Natural killer cell treated with Interleukin-12 subunit alpha and Interleukin-12 subunit beta and Interleukin-15 and Interleukin-18, amount 100 ng/mL, for 72 hours (primary cell): ENCODE results near the gene CD40. TPM values are rescaled to one million over a fixed set of nuclear protein-coding genes. Genes with fewer than 3 reads are reported as not detected.
"Not testable (repeated sequence)": the region's sequence is repeated elsewhere in the genome, so short reads cannot be mapped to it uniquely, and the experiment has no call there.

Experiments used
- ATAC-seq, 2 donors: fragments of 150-1000 bp; cut with Tn5 transposase in 1 of 2; sonication (Bioruptor Pico), chemical (Tn5 transposase) in 1 of 2; 2 replicates each; pipeline ENCODE4 v1.10.0; 2021
- DNase-seq: peaks from one replicate; pipeline ENCODE4 v3.0.0; 2022; ENCODE audit warnings: low spot score
- H3K27ac Mint-ChIP-seq, 2 donors: 1 replicate in 1 of 2; 2 replicates in 1 of 2; pipeline ENCODE4 v1.8.0; 2022; ENCODE audit warnings: mixed read lengths in 2 of 2, mild to moderate bottlenecking in 1 of 2, moderate library complexity in 1 of 2
- H3K27me3 Mint-ChIP-seq, 2 donors: 1 replicate in 1 of 2; 2 replicates in 1 of 2; pipeline ENCODE4 v1.8.0; 2022; ENCODE audit warnings: mixed read lengths in 2 of 2
- H3K36me3 Mint-ChIP-seq: one replicate; pipeline ENCODE4 v1.8.0; 2022; ENCODE audit warnings: mixed read lengths
- H3K4me1 Mint-ChIP-seq, 2 donors: 1 replicate in 1 of 2; 2 replicates in 1 of 2; pipeline ENCODE4 v1.8.0; 2022; ENCODE audit warnings: low read depth in 2 of 2, mixed read lengths in 2 of 2, mild to moderate bottlenecking in 1 of 2
- H3K4me3 Mint-ChIP-seq: one replicate; pipeline ENCODE4 v1.8.0; 2022; ENCODE audit warnings: mixed read lengths
- H3K9me3 Mint-ChIP-seq: 2 replicates; pipeline ENCODE4 v1.8.0; 2022; ENCODE audit warnings: mixed read lengths
- total RNA-seq, 2 donors: library from RNA; stranded (reverse); gene quantifications; one replicate each; pipeline ENCODE4 v1.2.3, GENCODE V29; 2022

Gene CD40
- total RNA-seq, 2 donors from 2014 or later, result 6.7 to 32.7 TPM

DNA sequence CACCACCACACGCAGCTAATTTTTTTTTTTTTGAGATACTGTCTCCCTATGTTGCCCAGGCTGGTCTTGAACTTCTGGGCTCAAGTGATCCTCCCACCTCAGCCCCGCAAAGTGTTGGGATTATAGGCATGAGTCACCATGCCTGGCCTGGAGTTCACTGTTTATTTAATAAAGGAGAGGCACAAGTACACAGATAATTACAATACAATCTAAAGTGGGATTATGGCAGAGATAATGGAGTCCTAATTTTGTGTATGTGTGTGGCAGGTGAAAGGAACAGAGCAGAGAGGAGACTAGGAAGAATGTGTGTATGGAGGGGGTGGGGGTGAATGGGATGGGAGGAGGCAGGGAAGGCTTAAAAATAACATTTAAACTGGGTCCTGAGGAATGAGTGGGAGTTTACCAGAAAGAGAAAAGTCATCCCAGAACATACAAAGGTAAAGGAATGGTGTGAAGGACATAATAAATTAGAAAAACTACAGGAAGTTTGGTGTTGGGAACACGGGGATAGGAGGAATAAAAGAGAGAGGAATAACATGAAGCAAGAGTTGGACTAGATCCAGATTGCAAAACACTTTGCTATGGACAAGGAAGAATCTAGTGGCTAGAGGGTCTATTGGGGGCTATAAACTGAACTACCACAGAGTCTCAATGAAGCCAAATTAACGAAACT is 32.8 kb upstream of the CD40 start:
- Mint-ChIP-seq H3K4me1 (peaks cover 43 to 49% of the 10 kb centered on the region in 2 donors), H3K36me3 (no peaks in the 10 kb centered on the region), H3K27ac (no peak overlapping the region), H3K4me3 (no peak overlapping the region), H3K27me3 (no peaks in the 10 kb centered on the region), H3K9me3 (no peaks in the 10 kb centered on the region)
- ATAC-seq (no peak), DNase-seq (no peak)

GRCh38 chr20:46087161-46087560 is 31.0 kb upstream of the CD40 start:
- H3K4me3 Mint-ChIP-seq, result peak overlapping the region; percentile 93
- no peaks in the 10 kb centered on the region for H3K27me3 Mint-ChIP-seq
- peaks cover 43 to 52% of the 10 kb centered on the region in 2 donors for H3K4me1 Mint-ChIP-seq
- H3K27ac Mint-ChIP-seq, result no peak overlapping the region
- H3K9me3 Mint-ChIP-seq, result no peaks in the 10 kb centered on the region
- no peaks in the 10 kb centered on the region for H3K36me3 Mint-ChIP-seq
- no peak for ATAC-seq
- DNase-seq, result no peak

GRCh38 chr20:46088409-46089166 is 29.5 kb upstream of the CD40 start:
- ATAC-seq, result no peak
- no peak for DNase-seq
- Mint-ChIP-seq H3K4me3 (peak overlapping the region; percentile 93), H3K27me3 (no peaks in the 10 kb centered on the region), H3K36me3 (no peaks in the 10 kb centered on the region), H3K4me1 (peaks cover 35 to 38% of the 10 kb centered on the region in 2 donors), H3K9me3 (no peaks in the 10 kb centered on the region), H3K27ac (peak overlapping the region; percentile 59 to 91)

- peak; percentile 62 to 64 for ATAC-seq
- peaks cover 34 to 38% of the 10 kb centered on the region in 2 donors for H3K4me1 Mint-ChIP-seq
Measured at GRCh38 chr20:46089167-46089416, 29.0 kb upstream of the CD40 start.

DNA sequence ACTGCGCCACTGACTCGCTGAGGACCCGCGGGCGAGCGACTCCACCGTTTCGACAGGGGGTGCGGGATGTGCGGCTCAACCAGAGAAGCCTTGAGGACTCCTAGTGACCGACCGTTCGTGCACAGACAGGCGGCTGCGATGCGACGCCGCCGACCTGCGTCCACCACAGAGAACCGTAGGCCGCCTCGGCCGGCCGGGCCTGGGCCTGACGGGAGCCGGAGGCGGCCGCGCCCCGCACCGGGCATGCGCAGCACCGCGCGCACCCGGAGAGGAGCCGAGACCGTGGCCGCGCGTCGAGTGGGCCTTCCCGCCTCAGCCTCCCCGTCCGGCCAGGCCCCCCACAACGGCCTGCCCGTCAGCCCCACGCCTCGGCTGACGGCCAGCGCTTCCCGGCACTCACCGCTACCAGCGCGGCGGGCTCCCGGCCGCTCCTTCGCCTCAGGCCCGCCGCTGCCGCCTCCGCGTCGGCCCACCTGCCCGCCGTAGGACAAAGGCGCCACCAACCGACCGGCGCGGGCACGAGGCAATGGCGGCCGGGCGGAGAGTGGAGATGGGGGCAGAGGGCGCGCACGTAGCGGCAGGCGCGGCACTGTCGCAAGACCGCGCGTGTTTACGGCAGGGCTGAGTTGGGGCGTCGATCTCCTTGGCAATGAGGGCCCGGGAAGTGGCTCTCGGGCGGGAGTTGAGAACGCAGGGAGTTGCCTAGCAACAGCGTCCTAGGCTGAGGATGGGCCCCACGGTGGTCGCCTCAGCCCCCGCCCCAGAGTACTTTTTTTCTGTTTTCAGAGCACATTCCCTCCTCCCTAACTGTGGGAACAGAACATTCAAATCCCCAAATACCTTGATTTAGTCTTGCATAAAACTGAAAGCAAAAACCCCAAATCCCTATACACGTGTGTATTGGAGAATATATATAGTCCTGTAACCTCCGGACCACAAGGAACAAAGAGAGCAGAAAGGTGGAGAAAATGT is 28.4 kb upstream of the CD40 start, which contains the start of gene NCOA5:
Gene NCOA5 (minus strand): TSS at position 546 of the 972 bp plus-strand sequence. CDS start 10,538 bp downstream, outside the sequence.
- Mint-ChIP-seq H3K9me3 (no peaks in the 10 kb centered on the region), H3K4me3 (peak within 1 kb of the TSS; percentile 93), H3K27me3 (no peaks in the 10 kb centered on the region), H3K4me1 (peaks cover 34 to 38% of the 10 kb centered on the region in 2 donors), H3K27ac (peak within 1 kb of the TSS; percentile 75 to 91), H3K36me3 (no peaks in the 10 kb centered on the region)
- peak; percentile 94 to 96 for ATAC-seq
- DNase-seq, result peak; percentile 97

More at GRCh38 chr20:46089167-46089416, 29.0 kb upstream of the CD40 start:
- Mint-ChIP-seq H3K4me3 (peak overlapping the region; percentile 93), H3K36me3 (no peaks in the 10 kb centered on the region), H3K27me3 (no peaks in the 10 kb centered on the region), H3K27ac (peak overlapping the region; percentile 59 to 91), H3K9me3 (no peaks in the 10 kb centered on the region)
- DNase-seq, result peak; percentile 66

- not testable (repeated sequence) for DNase-seq
Measured at GRCh38 chr20:46091622-46092535, 26.2 kb upstream of the CD40 start.

DNA sequence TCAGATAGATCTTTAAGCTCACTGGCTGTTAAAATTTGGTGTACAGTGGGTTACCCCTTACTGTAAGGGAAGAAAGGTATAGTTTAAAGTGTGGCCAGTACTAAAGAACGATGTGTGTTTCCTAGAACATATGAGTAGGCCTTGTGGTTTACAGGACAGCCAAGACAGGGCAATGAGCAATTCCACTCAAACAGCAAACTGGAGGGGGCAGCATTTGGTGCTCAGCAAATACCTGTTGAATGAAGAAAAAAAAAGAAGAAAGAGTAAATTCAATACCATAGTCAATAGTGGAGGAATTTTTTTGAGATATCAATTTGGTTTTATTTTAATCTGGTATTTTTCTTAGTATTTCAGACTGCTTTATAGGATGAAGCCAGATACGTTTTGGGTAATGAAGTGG is 24.6 kb upstream of the CD40 start:
- peaks cover 4 to 13% of the 10 kb centered on the region in 2 donors for H3K27me3 Mint-ChIP-seq
- no peak overlapping the region for H3K27ac Mint-ChIP-seq
- no peak for DNase-seq
- H3K4me3 Mint-ChIP-seq, result no peak overlapping the region
- H3K36me3 Mint-ChIP-seq, result no peaks in the 10 kb centered on the region
- peaks cover 6 to 9% of the 10 kb centered on the region in 2 donors for H3K4me1 Mint-ChIP-seq
- no peaks in the 10 kb centered on the region for H3K9me3 Mint-ChIP-seq
- no peak for ATAC-seq

More at GRCh38 chr20:46091622-46092535, 26.2 kb upstream of the CD40 start:
- H3K27ac Mint-ChIP-seq, ATAC-seq, H3K27me3 Mint-ChIP-seq, H3K36me3 Mint-ChIP-seq, H3K9me3 Mint-ChIP-seq, H3K4me3 Mint-ChIP-seq: not testable (repeated sequence)
- peaks cover 18 to 22% of the 10 kb centered on the region in 2 donors for H3K4me1 Mint-ChIP-seq

- H3K27ac Mint-ChIP-seq, result no peak overlapping the region
- H3K36me3 Mint-ChIP-seq, result no peaks in the 10 kb centered on the region
- H3K4me3 Mint-ChIP-seq, result no peak overlapping the region
- H3K9me3 Mint-ChIP-seq, result no peaks in the 10 kb centered on the region
- no peak for DNase-seq
- peaks cover 33 to 51% of the 10 kb centered on the region in 2 donors for H3K27me3 Mint-ChIP-seq
- peak in 1 of 2 donors; percentile 60 for ATAC-seq
- no peaks in the 10 kb centered on the region for H3K4me1 Mint-ChIP-seq
Measured at GRCh38 chr20:46099491-46100287, 18.4 kb upstream of the CD40 start.

DNA sequence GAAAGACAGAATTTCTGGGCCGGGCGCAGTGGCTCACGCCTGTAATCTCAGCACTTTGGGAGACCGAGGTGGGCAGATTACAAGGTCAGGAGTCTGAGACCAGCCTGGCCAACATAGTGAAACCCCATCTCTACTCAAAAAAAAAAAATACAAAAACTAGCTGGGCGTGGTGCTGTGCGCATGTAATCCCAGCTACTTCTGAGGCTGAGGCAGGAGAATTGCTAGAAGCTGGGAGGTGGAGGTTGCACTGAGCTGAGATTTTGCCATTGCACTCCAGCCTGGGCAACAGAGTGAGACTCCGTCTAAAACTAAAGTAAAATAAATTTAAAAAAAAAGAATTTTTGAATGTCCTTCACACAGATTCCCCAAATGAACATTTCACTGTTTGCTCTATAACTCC is 17.7 kb upstream of the CD40 start:
- not testable (repeated sequence) for H3K36me3 Mint-ChIP-seq, DNase-seq, H3K27ac Mint-ChIP-seq, H3K9me3 Mint-ChIP-seq, ATAC-seq, H3K4me3 Mint-ChIP-seq, H3K4me1 Mint-ChIP-seq
- H3K27me3 Mint-ChIP-seq, result peaks cover 36 to 59% of the 10 kb centered on the region in 2 donors

- Mint-ChIP-seq H3K27ac (no peak overlapping the region), H3K9me3 (no peaks in the 10 kb centered on the region), H3K27me3 (peaks cover 36 to 64% of the 10 kb centered on the region in 2 donors), H3K36me3 (no peaks in the 10 kb centered on the region), H3K4me3 (no peak overlapping the region), H3K4me1 (no peaks in the 10 kb centered on the region)
- DNase-seq (no peak), ATAC-seq (no peak)
Measured at GRCh38 chr20:46100988-46101387, 17.1 kb upstream of the CD40 start.

DNA sequence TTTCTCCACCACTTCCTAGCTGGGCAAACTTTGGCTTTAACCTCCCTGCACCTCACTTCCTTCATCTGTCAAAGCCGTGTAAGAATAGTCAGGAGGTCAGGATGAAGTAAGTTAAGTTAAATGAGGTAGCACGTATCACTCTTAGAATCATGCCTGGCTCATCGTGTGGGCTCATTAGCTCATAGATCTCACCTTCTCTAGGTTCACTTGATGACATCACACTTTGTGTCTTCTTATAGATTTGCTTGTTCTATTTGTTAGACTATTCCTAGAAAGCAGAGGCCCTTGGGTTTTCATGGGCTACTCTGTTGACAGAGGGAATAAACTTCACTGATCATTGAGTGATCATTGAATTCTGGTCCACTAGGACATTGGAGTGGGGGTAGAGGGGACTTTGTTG is 16.2 kb upstream of the CD40 start:
- ATAC-seq (no peak), DNase-seq (no peak)
- H3K36me3 Mint-ChIP-seq, result no peaks in the 10 kb centered on the region
- no peak overlapping the region for H3K27ac Mint-ChIP-seq
- peaks cover 38 to 70% of the 10 kb centered on the region in 2 donors for H3K27me3 Mint-ChIP-seq
- no peak overlapping the region for H3K4me3 Mint-ChIP-seq
- H3K4me1 Mint-ChIP-seq, result no peaks in the 10 kb centered on the region
- H3K9me3 Mint-ChIP-seq, result no peaks in the 10 kb centered on the region

DNA sequence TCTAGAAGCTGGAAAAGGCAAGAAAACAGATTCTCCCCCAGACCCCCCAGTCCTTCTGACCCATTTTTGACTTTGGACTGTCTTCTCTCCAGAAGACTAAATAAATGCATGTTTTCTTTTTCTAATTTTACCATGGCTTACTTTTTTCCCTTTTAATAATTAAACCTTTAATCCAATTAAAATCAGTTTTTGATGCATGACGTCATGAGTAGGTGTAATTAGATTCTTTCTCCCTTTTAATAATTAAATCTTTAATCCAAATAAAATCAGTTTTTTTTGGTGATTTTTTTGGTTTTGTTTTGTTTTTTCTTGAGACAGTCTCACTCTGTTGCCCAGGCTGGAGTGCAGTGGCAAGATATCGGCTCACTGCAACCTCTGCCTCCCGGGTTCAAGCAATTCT is 15.2 kb upstream of the CD40 start:
- no peak for ATAC-seq
- H3K27ac Mint-ChIP-seq, result no peak overlapping the region
- DNase-seq, result no peak
- no peaks in the 10 kb centered on the region for H3K4me1 Mint-ChIP-seq
- H3K9me3 Mint-ChIP-seq, result no peaks in the 10 kb centered on the region
- H3K36me3 Mint-ChIP-seq, result no peaks in the 10 kb centered on the region
- H3K4me3 Mint-ChIP-seq, result no peak overlapping the region
- peaks cover 40 to 72% of the 10 kb centered on the region in 2 donors for H3K27me3 Mint-ChIP-seq
